Hematopoietic multipotent progenitor cell treated with erythropoietin and hydrocortisone succinate and interleukin-3 and kit ligand, for 4 days (in vitro differentiated cells): ENCODE results near the gene C10orf62.
"Not testable (repeated sequence)": the region's sequence is repeated elsewhere in the genome, so short reads cannot be mapped to it uniquely, and the experiment has no call there.

Source experiments
- DNase-seq: peaks from one replicate; pipeline ENCODE4 v3.0.0-alpha.2; 2015

The C10orf62 gene

GRCh38 chr10:97632949-97633884 lies 43.7 kb downstream of the C10orf62 start, which contains the start of gene MORN4:
MORN4 (minus strand) TSS chr10:97633500; CDS start chr10:97619653, 13,847 bp downstream.
- DNase-seq, result peak; percentile 97

- peak; percentile 64 for DNase-seq
These were observed 44.4 kb downstream of the C10orf62 start for GRCh38 chr10:97633921-97634320.

GRCh38 chr10:97635577-97635976 lies 46.1 kb downstream of the C10orf62 start:
- DNase-seq, result no peak

- not testable (repeated sequence) for DNase-seq
These were observed 49.6 kb downstream of the C10orf62 start for GRCh38 chr10:97639090-97639489.

GRCh38 chr10:97640174-97640867 lies 50.8 kb downstream of the C10orf62 start, which contains the start of gene PI4K2A:
PI4K2A (plus strand) TSS chr10:97640671; CDS start chr10:97640743, 72 bp downstream.
- DNase-seq, result peak; percentile 100
